ENCODE results near the gene AQP10. TPM values are rescaled to one million over a fixed set of nuclear protein-coding genes. Genes with fewer than 3 reads are reported as not detected.
A peak's percentile ranks its signal among the peaks of the same experiment; 100 is the strongest.

The AQP10 gene
- total RNA-seq, 1 experiment from 2014 or later = not detected

GRCh38 chr1:154347961-154348360 lies 27.1 kb downstream of the AQP10 start:
- no TSS peak for BruUV-seq (replicated peaks)
- H3K27ac Mint-ChIP-seq (ENCODE audit: unreplicated experiment) = no peak overlapping the region
- H3K9me3 Mint-ChIP-seq (ENCODE audit: low read depth, unreplicated experiment) = no peaks in the 10 kb centered on the region
- no peak for TF ChIP-seq CTCF (IDR thresholded peaks at IDR 0.05; ENCODE audit: unreplicated experiment)
- no peak for DNase-seq
- peaks cover 24% of the 10 kb centered on the region for H3K4me1 Mint-ChIP-seq (ENCODE audit: low read depth, unreplicated experiment)
- H3K27me3 Mint-ChIP-seq (ENCODE audit: unreplicated experiment) = peaks cover 10% of the 10 kb centered on the region
- CTCF ChIA-PET = interaction anchor here (1.0 kb wide), 1 partner anchor 13 kb away, joined by 3 read pairs; no protein-coding TSS in a partner anchor
- H3K4me3 Mint-ChIP-seq (ENCODE audit: low read depth, unreplicated experiment) = no peak overlapping the region
- intact Hi-C loops (cut with micrococcal nuclease; ENCODE audit: unreplicated experiment) = loop anchor here (1.0 kb wide), 1 partner anchor 130 kb away; no protein-coding TSS in a partner anchor
- H3K36me3 Mint-ChIP-seq (ENCODE audit: insufficient read depth, unreplicated experiment) = peaks cover 3% of the 10 kb centered on the region

GRCh38 chr1:154348429-154349076 lies 27.7 kb downstream of the AQP10 start:
- peak; percentile 40 for TF ChIP-seq CTCF (IDR thresholded peaks at IDR 0.05; ENCODE audit: unreplicated experiment)
- Mint-ChIP-seq H3K36me3 (ENCODE audit: insufficient read depth, unreplicated experiment) (peaks cover 7% of the 10 kb centered on the region), H3K27me3 (ENCODE audit: unreplicated experiment) (peaks cover 15% of the 10 kb centered on the region), H3K4me3 (ENCODE audit: low read depth, unreplicated experiment) (no peak overlapping the region), H3K9me3 (ENCODE audit: low read depth, unreplicated experiment) (no peaks in the 10 kb centered on the region), H3K27ac (ENCODE audit: unreplicated experiment) (no peak overlapping the region), H3K4me1 (ENCODE audit: low read depth, unreplicated experiment) (peaks cover 30% of the 10 kb centered on the region)
- intact Hi-C loops (cut with micrococcal nuclease; ENCODE audit: unreplicated experiment) = loop anchor here (1.0 kb wide), 1 partner anchor 130 kb away; no protein-coding TSS in a partner anchor
- CTCF ChIA-PET = interaction anchor here (1.0 kb wide), 1 partner anchor 14 kb away, joined by 3 read pairs; no protein-coding TSS in a partner anchor
- peak; percentile 39 for DNase-seq
- BruUV-seq (replicated peaks) = no TSS peak

- DNase-seq = no peak
- peaks cover 21% of the 10 kb centered on the region for H3K27me3 Mint-ChIP-seq (ENCODE audit: unreplicated experiment)
- peaks cover 11% of the 10 kb centered on the region for H3K36me3 Mint-ChIP-seq (ENCODE audit: insufficient read depth, unreplicated experiment)
- no peak overlapping the region for H3K4me3 Mint-ChIP-seq (ENCODE audit: low read depth, unreplicated experiment)
- peaks cover 35% of the 10 kb centered on the region for H3K4me1 Mint-ChIP-seq (ENCODE audit: low read depth, unreplicated experiment)
- TF ChIP-seq CTCF (IDR thresholded peaks at IDR 0.05; ENCODE audit: unreplicated experiment) = no peak
- H3K9me3 Mint-ChIP-seq (ENCODE audit: low read depth, unreplicated experiment) = no peaks in the 10 kb centered on the region
- no TSS peak for BruUV-seq (replicated peaks)
- CTCF ChIA-PET = interaction anchor here (1.0 kb wide), 1 partner anchor 14 kb away, joined by 3 read pairs; no protein-coding TSS in a partner anchor
- intact Hi-C loops (cut with micrococcal nuclease; ENCODE audit: unreplicated experiment) = no loop called here
- H3K27ac Mint-ChIP-seq (ENCODE audit: unreplicated experiment) = no peak overlapping the region
Measured at GRCh38 chr1:154349121-154349520, 28.2 kb downstream of the AQP10 start.

GRCh38 chr1:154350383-154350782 lies 29.5 kb downstream of the AQP10 start:
- no TSS peak for BruUV-seq (replicated peaks)
- Mint-ChIP-seq H3K9me3 (ENCODE audit: low read depth, unreplicated experiment) (no peaks in the 10 kb centered on the region), H3K36me3 (ENCODE audit: insufficient read depth, unreplicated experiment) (peaks cover 11% of the 10 kb centered on the region), H3K27me3 (ENCODE audit: unreplicated experiment) (peaks cover 26% of the 10 kb centered on the region), H3K4me1 (ENCODE audit: low read depth, unreplicated experiment) (peaks cover 39% of the 10 kb centered on the region), H3K27ac (ENCODE audit: unreplicated experiment) (no peak overlapping the region), H3K4me3 (ENCODE audit: low read depth, unreplicated experiment) (no peak overlapping the region)
- no peak for TF ChIP-seq CTCF (IDR thresholded peaks at IDR 0.05; ENCODE audit: unreplicated experiment)
- CTCF ChIA-PET = interaction anchor here (0.6 to 1.1 kb wide), 2 partner anchors 24 to 948 kb away, joined by 3 read pairs; no protein-coding TSS in a partner anchor
- no peak for DNase-seq
- intact Hi-C loops (cut with micrococcal nuclease; ENCODE audit: unreplicated experiment) = no loop called here

Measured in Calu3 (cell line).